ENCODE data around the gene MRPS35. TPM values are rescaled to one million over a fixed set of nuclear protein-coding genes. Genes with fewer than 3 reads are reported as not detected.

Gene MRPS35
- total and polyA plus RNA-seq, 2 experiments from 2014 or later = 58.1 to 58.7 TPM

GRCh38 chr12:27766587-27766986, 56.0 kb downstream of the MRPS35 start:
- Histone ChIP-seq H3K27ac (ENCODE audit: low read depth) (no peak overlapping the region), H3F3A (replicated peaks; ENCODE audit: low read depth) (no peaks in the 10 kb centered on the region), H3K27me3 (ENCODE audit: insufficient read depth) (no peaks in the 10 kb centered on the region), H3K4me1 (ENCODE audit: insufficient read depth) (no peaks in the 10 kb centered on the region), H3K4me2 (no peak overlapping the region), H2AFZ (no peak overlapping the region), H3K79me2 (replicated peaks; ENCODE audit: insufficient read depth) (no peaks in the 10 kb centered on the region), H4K20me1 (replicated peaks; ENCODE audit: insufficient read depth) (0 out of 2 replicates have a peak, but pooled peaks cover 4% of the 10 kb centered on the region), H3K4me3 (no peak overlapping the region), H3K9me2 (ENCODE audit: insufficient read depth) (no peaks in the 10 kb centered on the region), H3K36me3 (ENCODE audit: insufficient read depth) (no peaks in the 10 kb centered on the region)
- Mint-ChIP-seq H3K4me1 (no peaks in the 10 kb centered on the region), H3K27ac (no peak overlapping the region), H3K9me3 (no peaks in the 10 kb centered on the region), H3K4me3 (no peak overlapping the region), H3K36me3 (ENCODE audit: low read depth) (no peaks in the 10 kb centered on the region), H3K27me3 (ENCODE audit: insufficient read depth, low read depth, poor library complexity) (peaks cover 1% of the 10 kb centered on the region)
- ATAC-seq (no peak), DNase-seq (ENCODE audit: low spot score) (no peak)
- no peak for TF ChIP-seq CREB1 (CRISPR knock-in tag; IDR thresholded peaks at IDR 0.05; ENCODE audit: low read depth)
- no peak for TF ChIP-seq EZH2 (IDR thresholded peaks at IDR 0.05; ENCODE audit: low read depth, unreplicated experiment)
- no peak for TF ChIP-seq NANOG (IDR thresholded peaks at IDR 0.05; ENCODE audit: borderline replicate concordance)
- no peak for TF ChIP-seq EZH2phosphoT487 (IDR thresholded peaks at IDR 0.05; ENCODE audit: unreplicated experiment)
- no peak for TF ChIP-seq JUNB (IDR thresholded peaks at IDR 0.05; ENCODE audit: unreplicated experiment)
- no peak for TF ChIP-seq ZNF114 (CRISPR knock-in tag; IDR thresholded peaks at IDR 0.05)
- TF ChIP-seq, protein P1, sequence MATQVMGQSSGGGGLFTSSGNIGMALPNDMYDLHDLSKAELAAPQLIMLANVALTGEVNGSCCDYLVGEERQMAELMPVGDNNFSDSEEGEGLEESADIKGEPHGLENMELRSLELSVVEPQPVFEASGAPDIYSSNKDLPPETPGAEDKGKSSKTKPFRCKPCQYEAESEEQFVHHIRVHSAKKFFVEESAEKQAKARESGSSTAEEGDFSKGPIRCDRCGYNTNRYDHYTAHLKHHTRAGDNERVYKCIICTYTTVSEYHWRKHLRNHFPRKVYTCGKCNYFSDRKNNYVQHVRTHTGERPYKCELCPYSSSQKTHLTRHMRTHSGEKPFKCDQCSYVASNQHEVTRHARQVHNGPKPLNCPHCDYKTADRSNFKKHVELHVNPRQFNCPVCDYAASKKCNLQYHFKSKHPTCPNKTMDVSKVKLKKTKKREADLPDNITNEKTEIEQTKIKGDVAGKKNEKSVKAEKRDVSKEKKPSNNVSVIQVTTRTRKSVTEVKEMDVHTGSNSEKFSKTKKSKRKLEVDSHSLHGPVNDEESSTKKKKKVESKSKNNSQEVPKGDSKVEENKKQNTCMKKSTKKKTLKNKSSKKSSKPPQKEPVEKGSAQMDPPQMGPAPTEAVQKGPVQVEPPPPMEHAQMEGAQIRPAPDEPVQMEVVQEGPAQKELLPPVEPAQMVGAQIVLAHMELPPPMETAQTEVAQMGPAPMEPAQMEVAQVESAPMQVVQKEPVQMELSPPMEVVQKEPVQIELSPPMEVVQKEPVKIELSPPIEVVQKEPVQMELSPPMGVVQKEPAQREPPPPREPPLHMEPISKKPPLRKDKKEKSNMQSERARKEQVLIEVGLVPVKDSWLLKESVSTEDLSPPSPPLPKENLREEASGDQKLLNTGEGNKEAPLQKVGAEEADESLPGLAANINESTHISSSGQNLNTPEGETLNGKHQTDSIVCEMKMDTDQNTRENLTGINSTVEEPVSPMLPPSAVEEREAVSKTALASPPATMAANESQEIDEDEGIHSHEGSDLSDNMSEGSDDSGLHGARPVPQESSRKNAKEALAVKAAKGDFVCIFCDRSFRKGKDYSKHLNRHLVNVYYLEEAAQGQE (IDR thresholded peaks at IDR 0.05; ENCODE audit: unreplicated experiment) = no peak
- no peak for TF ChIP-seq STAT1 (IDR thresholded peaks at IDR 0.05; ENCODE audit: unreplicated experiment)
- TF ChIP-seq CTCF (conservative IDR thresholded peaks at IDR 0.05; ENCODE audit: low read depth in 2 of 2) = no peak

DNA sequence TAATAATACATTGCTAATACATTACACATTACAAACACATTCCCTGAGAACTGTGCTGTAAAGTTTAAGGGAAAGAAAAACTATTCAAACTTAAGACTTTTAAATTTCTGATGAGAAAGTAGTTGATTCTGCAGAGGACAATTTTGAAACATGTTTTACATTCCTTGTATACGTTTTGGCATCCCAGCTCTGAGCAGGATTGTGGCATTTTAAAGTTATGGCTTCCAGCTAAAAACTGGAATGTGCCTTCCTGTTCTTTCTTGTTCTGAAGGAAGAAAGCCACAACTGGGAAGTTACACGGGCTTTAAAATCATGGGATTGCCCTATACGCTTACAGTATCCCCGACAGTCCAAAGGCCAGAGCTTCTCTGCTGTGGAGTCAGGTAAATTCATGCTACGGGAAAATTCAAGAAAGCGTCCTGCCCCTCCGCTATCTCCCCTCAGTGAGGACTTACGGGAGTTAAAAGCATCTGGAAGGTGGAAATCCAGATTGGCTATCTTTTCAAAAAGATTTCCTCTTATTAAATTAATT, 58.6 kb downstream of the MRPS35 start:
- Mint-ChIP-seq H3K27ac (no peak overlapping the region), H3K27me3 (ENCODE audit: insufficient read depth, low read depth, poor library complexity) (peaks cover 1% of the 10 kb centered on the region), H3K4me1 (no peaks in the 10 kb centered on the region), H3K9me3 (no peaks in the 10 kb centered on the region), H3K4me3 (no peak overlapping the region), H3K36me3 (ENCODE audit: low read depth) (no peaks in the 10 kb centered on the region)
- H3K4me3 ChIP-seq = no peak overlapping the region
- no peaks in the 10 kb centered on the region for H3K27me3 ChIP-seq (ENCODE audit: insufficient read depth)
- no peak for DNase-seq (ENCODE audit: low spot score)
- H3K36me3 ChIP-seq (ENCODE audit: insufficient read depth) = no peaks in the 10 kb centered on the region
- no peak for ATAC-seq
- no peak overlapping the region for H2AFZ ChIP-seq
- 0 out of 2 replicates have a peak, but pooled peaks cover 4% of the 10 kb centered on the region for H4K20me1 ChIP-seq (replicated peaks; ENCODE audit: insufficient read depth)
- H3K4me1 ChIP-seq (ENCODE audit: insufficient read depth) = no peaks in the 10 kb centered on the region
- H3K27ac ChIP-seq (ENCODE audit: low read depth) = no peak overlapping the region
- H3K9me2 ChIP-seq (ENCODE audit: insufficient read depth) = no peaks in the 10 kb centered on the region
- no peak overlapping the region for H3K4me2 ChIP-seq
- H3F3A ChIP-seq (replicated peaks; ENCODE audit: low read depth) = no peaks in the 10 kb centered on the region
- no peaks in the 10 kb centered on the region for H3K79me2 ChIP-seq (replicated peaks; ENCODE audit: insufficient read depth)
- TF ChIP-seq ETS1 (IDR thresholded peaks at IDR 0.05) (no peak), ZNF331 (CRISPR knock-in tag; IDR thresholded peaks at IDR 0.05; ENCODE audit: low read depth) (no peak), EZH2 (IDR thresholded peaks at IDR 0.05; ENCODE audit: low read depth, unreplicated experiment) (no peak), NANOG (IDR thresholded peaks at IDR 0.05; ENCODE audit: borderline replicate concordance) (no peak)
